Kidney tubule cell (primary cell): ENCODE data around the gene TBC1D16.
A peak's percentile ranks its signal among the peaks of the same experiment; 100 is the strongest.

Experiments
- DNase-seq: peaks from one replicate; pipeline ENCODE4 v3.0.0-alpha.2; 2018; ENCODE audit warnings: low spot score

TBC1D16 gene

GRCh38 chr17:79987187-79987934, 48.3 kb downstream of the TBC1D16 start:
- DNase-seq = peak; percentile 72

- DNase-seq = peak; percentile 25
These were observed 49.1 kb downstream of the TBC1D16 start for GRCh38 chr17:79986411-79987186.

- DNase-seq = no peak
These were observed 49.7 kb downstream of the TBC1D16 start for GRCh38 chr17:79985943-79986391.

- DNase-seq = no peak
These were observed 50.2 kb downstream of the TBC1D16 start for GRCh38 chr17:79985361-79985942.

- no peak for DNase-seq
These were observed 50.8 kb downstream of the TBC1D16 start for GRCh38 chr17:79984877-79985276.

GRCh38 chr17:79984045-79984840, 51.4 kb downstream of the TBC1D16 start:
- DNase-seq = no peak

GRCh38 chr17:79983456-79983855, 52.2 kb downstream of the TBC1D16 start:
- DNase-seq = no peak

- no peak for DNase-seq
These were observed 52.7 kb downstream of the TBC1D16 start for GRCh38 chr17:79982986-79983385.

- no peak for DNase-seq
These were observed 54.0 kb downstream of the TBC1D16 start for GRCh38 chr17:79981661-79982101.

- no peak for DNase-seq
These were observed 54.6 kb downstream of the TBC1D16 start for GRCh38 chr17:79981090-79981489.

GRCh38 chr17:79980246-79981043, 55.2 kb downstream of the TBC1D16 start:
- DNase-seq = no peak

GRCh38 chr17:79979816-79980215, 55.9 kb downstream of the TBC1D16 start:
- DNase-seq = no peak

- no peak for DNase-seq
These were observed 56.4 kb downstream of the TBC1D16 start for GRCh38 chr17:79979221-79979741.

- DNase-seq = no peak
These were observed 57.2 kb downstream of the TBC1D16 start for GRCh38 chr17:79978548-79978855.

- no peak for DNase-seq
These were observed 57.7 kb downstream of the TBC1D16 start for GRCh38 chr17:79977708-79978547.

GRCh38 chr17:79977161-79977631, 58.5 kb downstream of the TBC1D16 start:
- DNase-seq = no peak

GRCh38 chr17:79976451-79976850, 59.2 kb downstream of the TBC1D16 start:
- no peak for DNase-seq

GRCh38 chr17:79975498-79976134, 60.1 kb downstream of the TBC1D16 start:
- DNase-seq = no peak
